Neural cell (in vitro differentiated cells): ENCODE results near the gene SLC13A2. TPM values are rescaled to one million over a fixed set of nuclear protein-coding genes. Genes with fewer than 3 reads are reported as not detected.

Source experiments
- H2AFZ ChIP-seq: fragments of 200-600, 300-800 bp; sonication (generic), shearing (Covaris generic); 2 replicates; pipeline ENCODE4 v1.6.0; 2014; ENCODE audit warnings: low read depth, mild to moderate bottlenecking, antibody characterized with exemption, low read length, moderate library complexity
- H3F3A ChIP-seq: fragments of 200-600 bp; shearing (Covaris generic); 2 replicates; pipeline ENCODE4 v1.6.1; 2016; ENCODE audit warnings: mild to moderate bottlenecking, moderate library complexity, mixed read lengths, antibody characterized with exemption, low read length; ENCODE audit not compliant: insufficient read depth, poor library complexity, severe bottlenecking
- H3K27ac ChIP-seq: fragments of 200-600, 300-800 bp; sonication (generic), shearing (Covaris generic); 2 replicates; pipeline ENCODE4 v1.5.1; 2014; ENCODE audit warnings: mild to moderate bottlenecking, low read length, moderate library complexity
- H3K27me3 ChIP-seq: fragments of 300-800, 200-600 bp; sonication (generic), shearing (Covaris generic); 2 replicates; pipeline ENCODE4 v1.6.0; 2014; ENCODE audit warnings: mild to moderate bottlenecking, low read depth, low read length, moderate library complexity; ENCODE audit not compliant: insufficient read depth
- H3K36me3 ChIP-seq: fragments of 300-800, 200-600 bp; sonication (generic), shearing (Covaris generic); 2 replicates; pipeline ENCODE4 v1.5.1; 2014; ENCODE audit warnings: mild to moderate bottlenecking, antibody characterized with exemption, low read length, moderate library complexity; ENCODE audit not compliant: insufficient read depth
- H3K4me2 ChIP-seq: fragments of 300-800, 200-600 bp; sonication (generic), shearing (Covaris generic); 2 replicates; pipeline ENCODE4 v1.6.0; 2014; ENCODE audit warnings: mild to moderate bottlenecking, low read length
- H3K4me3 ChIP-seq: fragments of 300-800, 200-600 bp; sonication (generic), shearing (Covaris generic); 2 replicates; pipeline ENCODE4 v1.5.1; 2014; ENCODE audit warnings: mild to moderate bottlenecking, low read length, moderate library complexity
- H3K79me2 ChIP-seq: fragments of 200-600 bp; shearing (Covaris generic); replicated peaks from 2 replicates; pipeline ENCODE4 v1.6.0; 2014; ENCODE audit warnings: mild to moderate bottlenecking, low read length, moderate library complexity; ENCODE audit not compliant: insufficient read depth
- H3K9ac ChIP-seq: fragments of 300-800, 200-600 bp; sonication (generic), shearing (Covaris generic); 2 replicates; pipeline ENCODE4 v1.6.1; 2016; ENCODE audit warnings: mild to moderate bottlenecking, low read length, mixed read lengths
- H3K9me2 ChIP-seq: fragments of 200-600 bp; shearing (Covaris generic); 2 replicates; pipeline ENCODE4 v1.6.1; 2016; ENCODE audit warnings: mild to moderate bottlenecking, low read length, mixed read lengths; ENCODE audit not compliant: insufficient read depth
- H3K9me3 ChIP-seq: fragments of 200-600, 300-800 bp; sonication (generic), shearing (Covaris generic); 2 replicates; pipeline ENCODE4 v1.6.1; 2016; ENCODE audit warnings: mild to moderate bottlenecking, mixed run types, low read length, moderate library complexity, mixed read lengths
- H4K20me1 ChIP-seq: fragments of 200-600 bp; shearing (Covaris generic); 2 replicates; pipeline ENCODE4 v1.6.1; 2016; ENCODE audit warnings: mild to moderate bottlenecking, mixed run types; ENCODE audit not compliant: insufficient read depth
- EP300 ChIP-seq: fragments of 450-650 bp; conservative IDR thresholded peaks from 2 replicates; pipeline ENCODE4 v1.6.1; 2014; ENCODE audit warnings: antibody characterized with exemption, mild to moderate bottlenecking, moderate library complexity; ENCODE audit not compliant: poor library complexity, severe bottlenecking
- EZH2 ChIP-seq: fragments of 200-600, 300-800 bp; shearing (Covaris generic), sonication (generic); IDR thresholded peaks from 2 replicates; pipeline ENCODE4 v1.6.1; 2014; ENCODE audit warnings: antibody characterized with exemption, low read length, borderline replicate concordance, mild to moderate bottlenecking; ENCODE audit not compliant: insufficient read depth, poor library complexity, severe bottlenecking
- MXI1 ChIP-seq: fragments of 450-650 bp; conservative IDR thresholded peaks from 2 replicates; pipeline ENCODE4 v1.6.1; 2014; ENCODE audit warnings: antibody characterized with exemption, mild to moderate bottlenecking; ENCODE audit not compliant: poor library complexity, severe bottlenecking
- POLR2AphosphoS5 ChIP-seq: IDR thresholded peaks from 2 replicates; pipeline ENCODE4 v1.6.1; 2012
- RAD21 ChIP-seq: fragments of 450-650 bp; conservative IDR thresholded peaks from 2 replicates; pipeline ENCODE4 v1.6.1; 2014; ENCODE audit warnings: antibody characterized with exemption, mild to moderate bottlenecking, moderate library complexity
- REST ChIP-seq: IDR thresholded peaks from 2 replicates; pipeline ENCODE4 v1.6.1; 2012; ENCODE audit warnings: borderline replicate concordance
- SMC3 ChIP-seq: fragments of 450-650 bp; conservative IDR thresholded peaks from 2 replicates; pipeline ENCODE4 v1.6.1; 2014; ENCODE audit warnings: antibody characterized with exemption, mild to moderate bottlenecking, moderate library complexity; ENCODE audit not compliant: poor library complexity
- TAF1 ChIP-seq: IDR thresholded peaks from 2 replicates; pipeline ENCODE4 v1.6.1; 2012; ENCODE audit warnings: low read depth
- polyA plus RNA-seq: library from polyadenylated mRNA; depleted of rRNA; stranded (reverse); fragments of >200 nt; gene quantifications from 2 replicates; pipeline ENCODE4 v1.2.3, GENCODE V29; 2014
- TF ChIP-seq, protein P1 (sequence below): fragments of 450-650 bp; IDR thresholded peaks from 2 replicates; pipeline ENCODE4 v1.5.1; 2014; ENCODE audit warnings: antibody characterized with exemption, mild to moderate bottlenecking, moderate library complexity; ENCODE audit not compliant: poor library complexity, severe bottlenecking

SLC13A2 gene
- polyA plus RNA-seq, 1 donor from 2014 or later: not detected

DNA sequence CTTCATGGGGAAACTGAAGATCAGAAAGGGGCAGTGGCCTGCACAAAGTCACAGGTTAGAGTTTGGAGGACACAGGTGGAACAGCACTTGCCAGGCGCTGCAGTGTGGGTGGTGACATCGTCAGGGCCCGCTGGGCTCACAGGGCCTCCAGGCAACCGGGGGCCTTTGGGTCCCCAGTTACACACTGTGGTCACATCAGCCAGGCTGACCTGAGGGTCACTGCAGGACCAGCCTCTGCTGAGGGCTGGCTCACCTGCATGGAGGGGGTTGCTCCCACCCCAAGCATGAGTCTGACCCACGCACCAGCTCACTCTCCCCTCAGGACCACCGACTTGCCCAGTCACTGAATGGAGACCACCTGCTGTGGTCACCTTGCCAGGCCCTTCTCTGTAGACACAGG lies 49.7 kb downstream of the SLC13A2 start:
- Histone ChIP-seq H3K9me2 (no peaks in the 10 kb centered on the region), H3K4me2 (no peak overlapping the region), H3K79me2 (no peaks in the 10 kb centered on the region), H3K36me3 (no peaks in the 10 kb centered on the region), H3K4me3 (no peak overlapping the region), H3K27me3 (no peaks in the 10 kb centered on the region), H3F3A (no peaks in the 10 kb centered on the region), H3K9me3 (no peaks in the 10 kb centered on the region), H3K9ac (no peak overlapping the region), H3K27ac (no peak overlapping the region), H4K20me1 (no peaks in the 10 kb centered on the region), H2AFZ (no peak overlapping the region)
- TF ChIP-seq MXI1 (no peak), REST (no peak)

DNA sequence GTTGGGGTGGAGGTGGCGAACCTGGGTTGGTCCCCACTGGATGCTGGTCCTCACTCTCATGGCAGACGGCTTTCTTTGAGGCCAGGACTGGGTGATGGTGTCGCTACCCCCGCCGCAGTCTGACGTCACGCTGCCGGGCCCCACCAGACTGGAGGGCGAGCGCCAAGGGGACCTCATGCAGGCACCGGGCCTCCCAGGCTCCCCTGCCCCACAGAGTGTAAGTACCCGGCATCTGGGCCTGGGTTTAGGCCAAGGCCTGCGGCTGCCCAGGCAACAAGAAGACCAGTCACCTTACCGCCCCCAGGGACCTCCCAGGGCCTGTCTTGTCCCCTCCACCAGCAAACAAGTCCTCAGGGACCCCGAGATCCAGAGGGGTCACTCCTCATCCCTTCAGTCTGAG lies 50.4 kb downstream of the SLC13A2 start:
- TF ChIP-seq EP300: no peak
- TF ChIP-seq TAF1: no peak
- TF ChIP-seq, protein P1, sequence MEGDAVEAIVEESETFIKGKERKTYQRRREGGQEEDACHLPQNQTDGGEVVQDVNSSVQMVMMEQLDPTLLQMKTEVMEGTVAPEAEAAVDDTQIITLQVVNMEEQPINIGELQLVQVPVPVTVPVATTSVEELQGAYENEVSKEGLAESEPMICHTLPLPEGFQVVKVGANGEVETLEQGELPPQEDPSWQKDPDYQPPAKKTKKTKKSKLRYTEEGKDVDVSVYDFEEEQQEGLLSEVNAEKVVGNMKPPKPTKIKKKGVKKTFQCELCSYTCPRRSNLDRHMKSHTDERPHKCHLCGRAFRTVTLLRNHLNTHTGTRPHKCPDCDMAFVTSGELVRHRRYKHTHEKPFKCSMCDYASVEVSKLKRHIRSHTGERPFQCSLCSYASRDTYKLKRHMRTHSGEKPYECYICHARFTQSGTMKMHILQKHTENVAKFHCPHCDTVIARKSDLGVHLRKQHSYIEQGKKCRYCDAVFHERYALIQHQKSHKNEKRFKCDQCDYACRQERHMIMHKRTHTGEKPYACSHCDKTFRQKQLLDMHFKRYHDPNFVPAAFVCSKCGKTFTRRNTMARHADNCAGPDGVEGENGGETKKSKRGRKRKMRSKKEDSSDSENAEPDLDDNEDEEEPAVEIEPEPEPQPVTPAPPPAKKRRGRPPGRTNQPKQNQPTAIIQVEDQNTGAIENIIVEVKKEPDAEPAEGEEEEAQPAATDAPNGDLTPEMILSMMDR: no peak
- TF ChIP-seq RAD21: no peak
- no peak for TF ChIP-seq POLR2AphosphoS5
- TF ChIP-seq REST: no peak
- no peak for TF ChIP-seq SMC3
- TF ChIP-seq MXI1: no peak
- TF ChIP-seq EZH2: no peak
- H3K9ac ChIP-seq: no peak overlapping the region
- H4K20me1 ChIP-seq: no peaks in the 10 kb centered on the region
- no peak overlapping the region for H3K27ac ChIP-seq
- no peaks in the 10 kb centered on the region for H3K79me2 ChIP-seq
- no peak overlapping the region for H3K4me2 ChIP-seq
- no peaks in the 10 kb centered on the region for H3K27me3 ChIP-seq
- H2AFZ ChIP-seq: no peak overlapping the region
- no peaks in the 10 kb centered on the region for H3K9me3 ChIP-seq
- H3K9me2 ChIP-seq: no peaks in the 10 kb centered on the region
- H3F3A ChIP-seq: no peaks in the 10 kb centered on the region
- no peaks in the 10 kb centered on the region for H3K36me3 ChIP-seq
- H3K4me3 ChIP-seq: no peak overlapping the region
